Transverse colon (tissue), 3 donors: ENCODE measurements around the gene FOLR3.

Experiments used
- CTCF ChIP-seq, 5 experiments: fragments of 200-600 bp in 3 of 5; fragments of 450-650 bp in 2 of 5; sonication (generic) in 3 of 5; IDR thresholded peaks; 1 replicate in 2 of 5; 2 replicates in 3 of 5; pipeline ENCODE4 v1.5.1; 2016 to 2017; ENCODE audit warnings: antibody characterized with exemption in 5 of 5, inconsistent platforms in 3 of 5, mild to moderate bottlenecking in 2 of 5, moderate library complexity in 1 of 5
- POLR2A ChIP-seq: fragments of 450-650 bp; IDR thresholded peaks from one replicate; pipeline ENCODE4 v1.6.1; 2016; ENCODE audit warnings: antibody characterized with exemption, mild to moderate bottlenecking, moderate library complexity

GRCh38 chr11:72088076-72088808, 47.3 kb upstream of the FOLR3 start:
- TF ChIP-seq POLR2A (no peak), CTCF (IDR thresholded peaks at IDR 0.05) (no peak)
